GM12878 (cell line): ENCODE results near the gene GET3. TPM values are rescaled to one million over a fixed set of nuclear protein-coding genes. Genes with fewer than 3 reads are reported as not detected.

ENCODE experiments used
- BCL11A ChIP-seq: IDR thresholded peaks from 2 replicates; pipeline ENCODE4 v1.6.1; 2011; ENCODE audit warnings: low read depth, low read length
- CEBPZ ChIP-seq: fragments of 150-350 bp; IDR thresholded peaks from 2 replicates; pipeline ENCODE4 v1.6.1; 2016; ENCODE audit warnings: low read depth, low read length
- CREB1 ChIP-seq: IDR thresholded peaks from 2 replicates; pipeline ENCODE4 v1.6.1; 2012; ENCODE audit warnings: low read depth, mild to moderate bottlenecking, inconsistent platforms
- CREM ChIP-seq: IDR thresholded peaks from 2 replicates; pipeline ENCODE4 v1.6.1; 2014; ENCODE audit warnings: antibody characterized with exemption, low read depth
- EP300 ChIP-seq, 2 experiments: fragments of 150-350 bp in 1 of 2; IDR thresholded peaks; 2 replicates each; pipeline ENCODE4 v1.6.1; 2011 to 2012; ENCODE audit warnings: low read depth in 2 of 2, low read length in 2 of 2, borderline replicate concordance in 1 of 2, improper control_type of control experiment in 1 of 2, inconsistent platforms in 1 of 2; ENCODE audit not compliant: control insufficient read depth in 1 of 2
- FOXK2 ChIP-seq: fragments of 450-650 bp; IDR thresholded peaks from 2 replicates; pipeline ENCODE4 v1.6.1; 2017; ENCODE audit warnings: mild to moderate bottlenecking, moderate library complexity
- IKZF2 ChIP-seq, 2 experiments: fragments of 450-650 bp; IDR thresholded peaks; 2 replicates each; pipeline ENCODE4 v1.6.1; 2017; ENCODE audit warnings: mild to moderate bottlenecking in 2 of 2, moderate library complexity in 2 of 2
- NR2C1 ChIP-seq: fragments of 450-650 bp; IDR thresholded peaks from 2 replicates; pipeline ENCODE4 v1.6.1; 2017; ENCODE audit warnings: antibody characterized with exemption, mild to moderate bottlenecking, moderate library complexity
- PAX5 ChIP-seq: IDR thresholded peaks from 2 replicates; pipeline ENCODE4 v1.6.1; 2011; ENCODE audit warnings: low read depth, low read length, borderline replicate concordance
- PML ChIP-seq: IDR thresholded peaks from 2 replicates; pipeline ENCODE4 v1.6.1; 2012; ENCODE audit warnings: low read length, inconsistent platforms
- RFX5 ChIP-seq: IDR thresholded peaks from 2 replicates; pipeline ENCODE4 v1.6.1; 2011; ENCODE audit warnings: low read depth, low read length, improper control_type of control experiment
- SIX5 ChIP-seq: IDR thresholded peaks from 2 replicates; pipeline ENCODE4 v1.6.1; 2011; ENCODE audit warnings: mild to moderate bottlenecking, low read depth, low read length, moderate library complexity; ENCODE audit not compliant: severe bottlenecking
- SMAD5 ChIP-seq: IDR thresholded peaks from 2 replicates; pipeline ENCODE4 v1.6.1; 2016; ENCODE audit warnings: antibody characterized with exemption, low read depth
- USF1 ChIP-seq: IDR thresholded peaks from 2 replicates; pipeline ENCODE4 v1.6.1; 2011; ENCODE audit warnings: borderline replicate concordance, low read depth, mild to moderate bottlenecking, moderate library complexity, mixed read lengths, low read length; ENCODE audit not compliant: insufficient read depth; ENCODE audit errors: extremely low read length
- polyA plus RNA-seq, 11 experiments: library from polyadenylated mRNA; depleted of rRNA in 4 of 11; unstranded in 6 of 11; stranded (reverse) in 5 of 11; fragments of >200 nt; fragmentation: Nextera tagmentation in 4 of 11; fragmentation: Illumina TruSeq in 1 of 11; extraction: Ambion mirVana in 4 of 11; extraction: Trizol in 1 of 11; gene quantifications; 1 replicate in 1 of 11; 2 replicates in 10 of 11; pipeline versions ENCODE4 v1.2.1 to v1.2.3, GENCODE V29; 2011 to 2016; ENCODE audit warnings: inconsistent platforms in 2 of 11, missing spikeins in 2 of 11, low read depth in 1 of 11
- total RNA-seq, 4 experiments: library from RNA; depleted of rRNA in 3 of 4; stranded (reverse); fragments of >200 nt in 3 of 4; fragmentation: Illumina TruSeq in 1 of 4; extraction: Trizol in 1 of 4; gene quantifications; 2 replicates each; pipeline versions ENCODE4 v1.2.1 to v1.2.3, GENCODE V29; 2013 to 2021
- TF ChIP-seq, protein P1 (sequence below): fragments of 450-650 bp; IDR thresholded peaks from 2 replicates; pipeline ENCODE4 v1.6.1; 2017; ENCODE audit warnings: antibody characterized with exemption, mild to moderate bottlenecking, moderate library complexity
- TF ChIP-seq, protein P2 (sequence below): fragments of 450-650 bp; IDR thresholded peaks from 2 replicates; pipeline ENCODE4 v1.6.1; 2018; ENCODE audit warnings: borderline replicate concordance, mild to moderate bottlenecking; ENCODE audit not compliant: partially characterized antibody
- TF ChIP-seq, protein P3 (sequence below): IDR thresholded peaks from 2 replicates; pipeline ENCODE4 v1.6.1; 2011; ENCODE audit warnings: borderline replicate concordance, low read depth, mild to moderate bottlenecking, moderate library complexity, low read length; ENCODE audit not compliant: insufficient read depth, poor library complexity, severe bottlenecking

The GET3 gene
- total and polyA plus RNA-seq, 10 of the 15 experiments (the other 5 are each of a cell fraction or from before 2014, with no cell fraction given) = 14.5 to 144 (median 97.2) TPM

DNA sequence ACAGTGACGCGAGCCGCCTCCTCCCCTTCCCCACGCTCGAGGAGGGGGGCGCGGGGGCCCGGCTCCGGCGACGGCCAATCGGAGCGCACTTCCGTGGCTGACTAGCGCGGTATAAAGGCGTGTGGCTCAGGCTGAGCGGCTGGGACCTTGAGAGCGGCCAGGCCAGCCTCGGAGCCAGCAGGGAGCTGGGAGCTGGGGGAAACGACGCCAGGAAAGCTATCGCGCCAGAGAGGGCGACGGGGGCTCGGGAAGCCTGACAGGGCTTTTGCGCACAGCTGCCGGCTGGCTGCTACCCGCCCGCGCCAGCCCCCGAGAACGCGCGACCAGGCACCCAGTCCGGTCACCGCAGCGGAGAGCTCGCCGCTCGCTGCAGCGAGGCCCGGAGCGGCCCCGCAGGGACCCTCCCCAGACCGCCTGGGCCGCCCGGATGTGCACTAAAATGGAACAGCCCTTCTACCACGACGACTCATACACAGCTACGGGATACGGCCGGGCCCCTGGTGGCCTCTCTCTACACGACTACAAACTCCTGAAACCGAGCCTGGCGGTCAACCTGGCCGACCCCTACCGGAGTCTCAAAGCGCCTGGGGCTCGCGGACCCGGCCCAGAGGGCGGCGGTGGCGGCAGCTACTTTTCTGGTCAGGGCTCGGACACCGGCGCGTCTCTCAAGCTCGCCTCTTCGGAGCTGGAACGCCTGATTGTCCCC is 54.2 kb downstream of the GET3 start, which contains the start of gene JUNB (continued):
- TF ChIP-seq SMAD5 (peak; percentile 100), CREB1 (no peak), NR2C1 (no peak), BCL11A (peak; percentile 40; the same call in 1 of the 2 replicates), IKZF2 (IDR thresholded peaks at IDR 0.05) (peak; percentile 48 to 61), PML (no peak), CEBPZ (no peak), RFX5 (0 out of 2 replicates have a peak, but pooled peaks have one; percentile 32), EP300 (IDR thresholded peaks at IDR 0.05; ENCODE audit: borderline replicate concordance in 1 of 2, control insufficient read depth in 1 of 2, low read depth in 2 of 2, low read length in 2 of 2) (peak; percentile 14 to 78; a peak in 3 of 4 replicates), FOXK2 (no peak), SIX5 (no peak), USF1 (no peak), CREM (peak; percentile 92), PAX5 (peak; percentile 90; the same call in 1 of the 2 replicates)
- TF ChIP-seq, protein P1, sequence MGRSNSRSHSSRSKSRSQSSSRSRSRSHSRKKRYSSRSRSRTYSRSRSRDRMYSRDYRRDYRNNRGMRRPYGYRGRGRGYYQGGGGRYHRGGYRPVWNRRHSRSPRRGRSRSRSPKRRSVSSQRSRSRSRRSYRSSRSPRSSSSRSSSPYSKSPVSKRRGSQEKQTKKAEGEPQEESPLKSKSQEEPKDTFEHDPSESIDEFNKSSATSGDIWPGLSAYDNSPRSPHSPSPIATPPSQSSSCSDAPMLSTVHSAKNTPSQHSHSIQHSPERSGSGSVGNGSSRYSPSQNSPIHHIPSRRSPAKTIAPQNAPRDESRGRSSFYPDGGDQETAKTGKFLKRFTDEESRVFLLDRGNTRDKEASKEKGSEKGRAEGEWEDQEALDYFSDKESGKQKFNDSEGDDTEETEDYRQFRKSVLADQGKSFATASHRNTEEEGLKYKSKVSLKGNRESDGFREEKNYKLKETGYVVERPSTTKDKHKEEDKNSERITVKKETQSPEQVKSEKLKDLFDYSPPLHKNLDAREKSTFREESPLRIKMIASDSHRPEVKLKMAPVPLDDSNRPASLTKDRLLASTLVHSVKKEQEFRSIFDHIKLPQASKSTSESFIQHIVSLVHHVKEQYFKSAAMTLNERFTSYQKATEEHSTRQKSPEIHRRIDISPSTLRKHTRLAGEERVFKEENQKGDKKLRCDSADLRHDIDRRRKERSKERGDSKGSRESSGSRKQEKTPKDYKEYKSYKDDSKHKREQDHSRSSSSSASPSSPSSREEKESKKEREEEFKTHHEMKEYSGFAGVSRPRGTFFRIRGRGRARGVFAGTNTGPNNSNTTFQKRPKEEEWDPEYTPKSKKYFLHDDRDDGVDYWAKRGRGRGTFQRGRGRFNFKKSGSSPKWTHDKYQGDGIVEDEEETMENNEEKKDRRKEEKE = peak; percentile 72; the same call in 1 of the 2 replicates
- TF ChIP-seq, protein P2, sequence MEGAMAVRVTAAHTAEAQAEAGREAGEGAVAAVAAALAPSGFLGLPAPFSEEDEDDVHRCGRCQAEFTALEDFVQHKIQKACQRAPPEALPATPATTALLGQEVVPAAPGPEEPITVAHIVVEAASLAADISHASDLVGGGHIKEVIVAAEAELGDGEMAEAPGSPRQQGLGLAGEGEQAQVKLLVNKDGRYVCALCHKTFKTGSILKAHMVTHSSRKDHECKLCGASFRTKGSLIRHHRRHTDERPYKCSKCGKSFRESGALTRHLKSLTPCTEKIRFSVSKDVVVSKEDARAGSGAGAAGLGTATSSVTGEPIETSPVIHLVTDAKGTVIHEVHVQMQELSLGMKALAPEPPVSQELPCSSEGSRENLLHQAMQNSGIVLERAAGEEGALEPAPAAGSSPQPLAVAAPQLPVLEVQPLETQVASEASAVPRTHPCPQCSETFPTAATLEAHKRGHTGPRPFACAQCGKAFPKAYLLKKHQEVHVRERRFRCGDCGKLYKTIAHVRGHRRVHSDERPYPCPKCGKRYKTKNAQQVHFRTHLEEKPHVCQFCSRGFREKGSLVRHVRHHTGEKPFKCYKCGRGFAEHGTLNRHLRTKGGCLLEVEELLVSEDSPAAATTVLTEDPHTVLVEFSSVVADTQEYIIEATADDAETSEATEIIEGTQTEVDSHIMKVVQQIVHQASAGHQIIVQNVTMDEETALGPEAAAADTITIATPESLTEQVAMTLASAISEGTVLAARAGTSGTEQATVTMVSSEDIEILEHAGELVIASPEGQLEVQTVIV = peak; percentile 71
- TF ChIP-seq, protein P3, sequence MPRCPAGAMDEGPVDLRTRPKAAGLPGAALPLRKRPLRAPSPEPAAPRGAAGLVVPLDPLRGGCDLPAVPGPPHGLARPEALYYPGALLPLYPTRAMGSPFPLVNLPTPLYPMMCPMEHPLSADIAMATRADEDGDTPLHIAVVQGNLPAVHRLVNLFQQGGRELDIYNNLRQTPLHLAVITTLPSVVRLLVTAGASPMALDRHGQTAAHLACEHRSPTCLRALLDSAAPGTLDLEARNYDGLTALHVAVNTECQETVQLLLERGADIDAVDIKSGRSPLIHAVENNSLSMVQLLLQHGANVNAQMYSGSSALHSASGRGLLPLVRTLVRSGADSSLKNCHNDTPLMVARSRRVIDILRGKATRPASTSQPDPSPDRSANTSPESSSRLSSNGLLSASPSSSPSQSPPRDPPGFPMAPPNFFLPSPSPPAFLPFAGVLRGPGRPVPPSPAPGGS = peak; percentile 80
